HG03354 (cell line): Measurements from ENCODE around the gene ATL1.

Source experiments
- ATAC-seq: cut with Tn5 transposase; IDR thresholded peaks from one replicate; pipeline ENCODE4 v1.9.1; 2021; ENCODE audit warnings: mild to moderate bottlenecking; ENCODE audit not compliant: unreplicated experiment, poor library complexity, severe bottlenecking

Gene ATL1

DNA sequence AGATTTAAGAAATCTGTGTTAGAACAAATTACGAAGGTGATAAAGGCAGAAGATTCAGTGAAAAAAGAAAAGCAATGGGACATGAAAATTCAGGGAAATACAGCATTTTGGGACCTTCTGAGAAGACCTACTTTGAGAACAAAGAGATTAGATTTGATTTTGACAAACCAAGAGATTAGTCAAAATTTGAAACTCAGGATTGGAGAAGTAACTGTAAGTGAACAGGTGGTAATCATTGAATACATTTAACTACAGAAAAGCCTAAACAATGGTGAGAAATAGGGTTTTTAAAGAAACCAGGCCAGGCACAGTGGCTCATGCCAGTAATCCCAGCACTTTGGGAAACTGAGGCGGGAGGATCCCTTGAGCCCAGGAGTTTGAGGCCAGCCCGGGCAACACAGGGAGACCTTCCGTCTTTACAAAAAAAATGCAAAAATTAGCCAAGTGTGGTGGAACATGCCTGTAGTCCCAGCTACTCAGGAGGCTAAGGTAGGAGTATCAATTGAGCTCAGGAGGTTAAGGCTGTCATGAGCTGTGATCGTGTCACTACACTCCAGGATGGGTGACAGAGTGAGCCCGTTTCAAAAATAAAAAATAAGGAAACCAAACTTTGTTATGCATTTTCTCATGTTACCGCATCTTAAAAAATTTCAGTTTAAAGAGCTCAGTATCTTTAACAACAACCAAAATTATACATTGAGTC lies 117.0 kb downstream of the ATL1 start:
- ATAC-seq, result no peak

DNA sequence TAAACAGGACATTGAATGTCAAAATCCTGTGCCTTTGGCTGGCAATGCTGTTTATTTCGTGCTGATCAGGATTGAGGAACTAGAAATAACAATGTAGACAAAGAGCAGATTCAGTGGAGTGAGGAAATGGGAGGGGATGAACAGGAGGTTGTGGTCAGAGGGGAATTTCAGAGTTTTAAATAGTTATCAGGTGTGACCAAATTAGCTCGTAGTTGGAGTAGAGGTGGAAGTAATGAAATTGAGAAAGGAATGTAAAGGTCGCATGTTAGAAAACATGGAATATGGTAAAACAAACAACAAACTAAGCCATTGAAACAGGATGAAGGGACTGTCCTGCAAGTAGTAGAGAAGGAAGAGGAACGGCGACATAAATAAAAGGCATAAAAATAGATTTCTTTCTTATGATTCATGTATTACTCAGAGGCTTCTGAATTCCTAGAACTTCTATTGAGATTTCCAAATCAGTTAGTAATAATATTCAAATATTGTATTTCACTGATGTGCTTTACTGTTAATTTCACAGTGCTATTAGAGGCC lies 117.7 kb downstream of the ATL1 start:
- no peak for ATAC-seq

DNA sequence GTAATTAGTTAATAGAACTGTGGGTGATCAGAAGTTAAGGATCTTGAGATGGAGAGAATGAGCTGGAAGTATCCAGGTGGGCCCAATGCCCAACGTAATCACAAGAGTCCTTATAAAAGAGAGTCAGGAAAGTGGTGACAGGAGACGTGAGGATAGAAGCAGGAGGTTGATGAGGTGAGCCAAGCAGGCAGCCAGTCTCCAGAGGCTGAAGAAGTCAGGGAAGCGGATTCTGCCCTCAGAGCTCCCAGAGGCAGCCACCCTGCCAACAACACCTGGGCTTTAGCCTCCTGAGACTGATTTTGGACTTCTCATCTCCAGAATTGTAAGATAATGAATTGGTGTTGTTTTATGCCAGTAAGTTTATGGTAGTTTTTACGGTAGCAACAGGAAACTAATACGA lies 118.2 kb downstream of the ATL1 start:
- no peak for ATAC-seq

DNA sequence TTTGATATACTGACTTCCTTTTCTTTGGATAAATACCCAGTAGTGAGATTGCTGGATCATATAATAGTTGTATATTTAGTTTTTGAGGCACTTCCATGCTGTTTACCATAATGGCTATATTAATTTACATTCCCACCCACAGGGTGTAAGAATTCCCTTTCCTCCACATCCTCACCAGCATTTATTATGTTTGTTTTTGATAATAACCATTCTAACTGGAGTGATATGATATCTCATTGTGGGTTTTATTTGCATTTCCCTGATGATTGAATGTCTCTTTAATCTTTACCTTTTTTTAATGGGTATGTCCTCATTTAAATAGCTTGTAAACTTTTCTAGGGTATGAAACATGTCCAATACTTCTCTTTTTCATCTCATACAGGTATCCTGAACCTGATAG lies 119.7 kb downstream of the ATL1 start:
- no peak for ATAC-seq
